HCEC 1CT (cell line): Measurements from ENCODE around the gene ADGRE1.

Source experiments
- DNase-seq: peaks from one replicate; pipeline ENCODE4 v3.0.0-alpha.2; 2017

Gene ADGRE1

GRCh38 chr19:6956573-6956972 is 69.2 kb downstream of the ADGRE1 start:
- DNase-seq = no peak

DNA sequence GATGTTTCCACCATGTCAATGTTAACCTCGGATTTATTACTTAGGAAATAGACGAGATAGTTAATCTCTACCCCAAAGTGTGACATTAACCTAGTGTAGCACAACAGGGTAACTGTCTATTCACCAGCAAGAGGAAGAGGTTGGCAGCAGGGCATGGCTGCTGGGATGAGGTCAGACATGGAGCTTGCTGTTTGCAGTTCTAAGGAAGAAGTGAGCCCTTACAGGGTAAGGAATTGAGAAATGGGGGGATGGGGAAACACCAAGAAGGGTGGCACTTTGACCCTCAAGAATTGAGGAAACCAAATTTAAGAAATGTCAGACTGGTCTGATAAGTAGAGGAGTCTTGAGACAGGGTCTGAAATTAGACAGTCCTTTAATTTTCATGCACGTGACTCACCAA is 71.4 kb downstream of the ADGRE1 start:
- no peak for DNase-seq

DNA sequence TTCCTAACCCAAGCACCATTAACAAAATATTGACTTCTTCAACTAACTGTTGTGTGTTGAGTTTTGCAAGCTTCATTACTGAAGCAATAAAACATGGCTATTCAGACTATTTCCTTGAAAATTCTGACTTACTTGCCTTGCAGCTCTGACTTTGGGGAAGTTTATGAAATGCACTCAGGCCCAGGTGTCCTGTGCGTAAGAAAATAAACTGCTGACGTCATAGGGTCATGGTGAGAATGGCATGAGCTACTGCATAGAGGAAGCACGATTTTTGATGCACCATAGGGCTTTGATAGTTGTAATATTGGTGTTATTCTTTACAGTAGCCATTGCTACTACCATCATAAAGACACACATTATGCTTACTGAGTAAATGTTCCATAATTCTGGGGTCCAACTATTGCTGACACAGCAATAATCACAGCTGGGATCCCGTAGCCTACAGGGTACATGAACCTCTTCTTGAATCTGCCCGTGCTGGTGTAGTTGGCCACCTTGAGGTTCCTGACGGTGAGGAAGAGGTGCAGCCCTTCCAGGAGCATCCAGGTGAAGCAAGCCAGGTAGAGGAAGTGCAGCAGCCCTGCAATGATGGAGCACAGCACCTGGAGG is 76.0 kb downstream of the ADGRE1 start:
- DNase-seq = no peak

- DNase-seq = no peak
Measured at GRCh38 chr19:6963937-6964336, 76.6 kb downstream of the ADGRE1 start.

DNA sequence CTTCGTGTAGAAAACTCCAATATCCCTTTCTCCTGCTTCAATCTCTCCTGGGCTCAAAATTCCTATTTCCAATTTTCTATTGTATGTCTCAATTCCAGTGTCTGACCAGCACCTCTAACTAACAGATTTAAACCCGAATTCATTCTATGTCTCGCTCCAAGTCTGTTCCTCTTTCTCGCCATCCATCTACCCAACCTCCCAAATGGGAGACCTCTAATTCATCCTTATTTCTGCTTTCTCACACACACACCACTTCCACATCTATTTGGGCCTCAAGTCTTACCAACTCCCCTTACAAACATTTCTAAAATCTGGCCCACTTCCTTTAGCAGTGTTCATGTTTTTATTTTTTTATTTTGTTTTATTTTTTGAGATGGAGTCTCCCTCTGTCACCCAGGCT is 80.6 kb downstream of the ADGRE1 start:
- DNase-seq = no peak

- no peak for DNase-seq
Measured at GRCh38 chr19:6969490-6969889, 82.1 kb downstream of the ADGRE1 start.

DNA sequence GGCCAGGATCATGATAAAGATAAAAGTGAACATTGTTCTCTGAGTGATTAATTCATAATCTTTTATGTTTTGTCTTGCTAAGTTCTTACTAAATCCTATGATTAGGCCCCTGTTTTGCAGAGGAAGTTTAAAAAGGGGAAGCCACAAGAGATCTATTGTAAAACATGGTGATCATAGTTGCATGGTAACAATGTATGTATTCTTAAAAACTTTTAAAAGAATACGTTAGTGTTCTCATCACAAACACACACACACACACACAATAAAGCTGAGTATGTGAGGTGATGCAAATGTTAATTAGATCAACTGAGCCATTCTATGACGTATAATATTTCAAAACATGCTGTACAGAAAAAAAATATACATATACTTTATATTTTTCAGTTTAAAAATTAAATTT is 82.6 kb downstream of the ADGRE1 start:
- DNase-seq = no peak

DNA sequence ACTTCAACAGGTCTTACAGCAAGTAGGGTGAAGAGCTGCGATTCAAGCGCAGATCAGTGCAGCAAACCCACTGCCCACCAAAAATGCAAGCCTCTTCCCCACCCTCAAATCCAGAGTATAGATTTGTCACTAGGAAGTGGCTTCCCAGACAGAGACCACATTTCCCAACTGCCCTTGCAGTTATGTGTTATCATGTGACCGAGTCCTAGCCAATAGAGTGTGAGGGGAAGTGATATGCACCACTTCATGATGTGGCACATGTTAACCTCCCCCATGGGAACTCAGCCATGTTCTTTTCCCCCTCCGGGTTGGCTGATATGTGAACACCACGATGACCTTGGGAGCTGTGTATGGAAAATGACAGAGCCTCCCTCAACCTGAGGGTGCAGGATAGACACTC is 83.1 kb downstream of the ADGRE1 start:
- no peak for DNase-seq

GRCh38 chr19:6971366-6971765 is 84.0 kb downstream of the ADGRE1 start:
- DNase-seq = peak; percentile 31

- DNase-seq = no peak
Measured at GRCh38 chr19:6976197-6976596, 88.8 kb downstream of the ADGRE1 start.

GRCh38 chr19:6979399-6979798 is 92.0 kb downstream of the ADGRE1 start:
- DNase-seq = no peak

- DNase-seq = no peak
Measured at GRCh38 chr19:6983448-6983847, 96.1 kb downstream of the ADGRE1 start.

DNA sequence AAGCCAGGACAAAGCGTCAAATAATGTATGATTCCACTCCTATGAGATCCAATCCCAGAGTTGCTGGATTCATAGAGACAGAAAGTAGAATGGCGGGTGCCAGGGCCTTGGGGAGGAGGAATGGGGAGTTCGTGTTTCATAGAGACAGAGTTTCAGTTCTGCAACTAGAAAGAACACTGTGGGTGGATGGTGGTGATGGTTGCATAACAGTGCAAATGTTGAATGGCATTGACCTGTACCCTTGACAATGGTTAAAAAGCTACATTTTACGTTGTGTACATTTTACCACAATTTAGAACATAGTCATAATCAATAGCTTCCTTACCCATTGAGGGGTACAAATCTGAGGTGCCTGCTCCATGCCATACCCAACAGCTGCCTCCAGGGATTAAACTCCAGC is 100.5 kb downstream of the ADGRE1 start:
- DNase-seq = no peak

DNA sequence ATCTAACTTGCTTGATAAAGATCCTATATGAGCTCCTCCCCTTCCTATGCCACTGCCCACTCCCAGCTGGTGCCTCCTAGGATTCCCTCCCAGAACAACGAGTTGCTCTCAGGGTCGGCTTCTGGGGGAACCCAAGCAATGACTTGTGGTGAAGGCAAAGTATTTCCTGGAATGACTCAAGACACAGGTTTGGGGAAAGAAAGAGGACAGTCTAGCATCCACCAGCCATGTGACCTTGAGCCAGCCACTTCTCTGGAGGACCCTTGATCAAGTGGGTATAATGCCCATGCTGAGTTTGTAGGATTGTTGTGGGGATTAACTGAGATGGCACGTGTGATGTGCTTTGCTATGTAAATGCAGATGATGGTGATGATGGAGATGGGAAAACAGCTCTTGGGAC is 100.9 kb downstream of the ADGRE1 start:
- no peak for DNase-seq
